GM19397 (cell line): ENCODE measurements around the gene PXN.
"Not testable (repeated sequence)": the region's sequence is repeated elsewhere in the genome, so short reads cannot be mapped to it uniquely, and the experiment has no call there.

Experiments
- ATAC-seq: cut with Tn5 transposase; IDR thresholded peaks from one replicate; pipeline ENCODE4 v1.9.1; 2021; ENCODE audit warnings: mild to moderate bottlenecking, moderate library complexity; ENCODE audit not compliant: unreplicated experiment

The PXN gene

GRCh38 chr12:120227233-120228040 is 38.1 kb downstream of the PXN start:
- no peak for ATAC-seq

- no peak for ATAC-seq
Measured at GRCh38 chr12:120225852-120226640, 39.5 kb downstream of the PXN start.

- ATAC-seq = no peak
Measured at GRCh38 chr12:120225200-120225558, 40.4 kb downstream of the PXN start.

- no peak for ATAC-seq
Measured at GRCh38 chr12:120224304-120225199, 41.0 kb downstream of the PXN start.

GRCh38 chr12:120223458-120224303 is 41.8 kb downstream of the PXN start:
- ATAC-seq = no peak

GRCh38 chr12:120222288-120222832 is 43.2 kb downstream of the PXN start:
- ATAC-seq = no peak

- no peak for ATAC-seq
Measured at GRCh38 chr12:120221576-120221900, 44.0 kb downstream of the PXN start.

GRCh38 chr12:120220838-120221575 is 44.5 kb downstream of the PXN start:
- ATAC-seq = no peak

GRCh38 chr12:120218680-120219606 is 46.6 kb downstream of the PXN start:
- ATAC-seq = no peak

- ATAC-seq = no peak
Measured at GRCh38 chr12:120216742-120217605, 48.6 kb downstream of the PXN start.

GRCh38 chr12:120215766-120216735 is 49.5 kb downstream of the PXN start:
- no peak for ATAC-seq

GRCh38 chr12:120215357-120215735 is 50.2 kb downstream of the PXN start:
- ATAC-seq = no peak

GRCh38 chr12:120214626-120215356 is 50.7 kb downstream of the PXN start:
- no peak for ATAC-seq

GRCh38 chr12:120213758-120214157 is 51.8 kb downstream of the PXN start:
- no peak for ATAC-seq

- not testable (repeated sequence) for ATAC-seq
Measured at GRCh38 chr12:120213182-120213581, 52.3 kb downstream of the PXN start.

- no peak for ATAC-seq
Measured at GRCh38 chr12:120212301-120212700, 53.2 kb downstream of the PXN start.
